Adipose tissue (tissue), 3 donors: ENCODE results near the gene MYH6. TPM values are rescaled to one million over a fixed set of nuclear protein-coding genes. Genes with fewer than 3 reads are reported as not detected.
A peak's percentile ranks its signal among the peaks of the same experiment; 100 is the strongest.

ENCODE experiments used
- H3K27ac ChIP-seq: one replicate; pipeline ENCODE4 v1.5.1; 2013; ENCODE audit warnings: low read depth, low read length
- WGBS, 3 donors: extraction: QIAGEN DNeasy Blood & Tissue Kit; methylation state at CpG; one replicate each; pipeline ENCODE4 v1.1.7; 2013; 5-methylcytosine and 5-hydroxymethylcytosine counted together
- polyA plus RNA-seq, 3 donors: library from polyadenylated mRNA; stranded (reverse); fragments of 200-250 nt; gene quantifications; one replicate each; pipeline ENCODE4 v1.2.3, GENCODE V29; 2013
- donor health status: healthy with polysubstance abuse.
- donor health status: Bipolar disorder and iron deficiency.
- donor health status: healthy.

MYH6 gene
- polyA plus RNA-seq, 3 donors: 0.18 to 10.8 (median 0.56) TPM

- H3K27ac ChIP-seq: no peak overlapping the region
- 91 to 95% (median 92%) methylated on average over 29 of the region's 29 CpGs for WGBS, 3 donors
Measured at GRCh38 chr14:23384364-23385080, 23.6 kb downstream of the MYH6 start.

GRCh38 chr14:23382731-23383440, 25.2 kb downstream of the MYH6 start:
- WGBS, 3 donors: 60 to 75% (median 73%) methylated on average over 10 of the region's 10 CpGs
- H3K27ac ChIP-seq: no peak overlapping the region

- 92 to 98% (median 93%) methylated on average over 6 of the region's 6 CpGs for whole genome bisulfite sequencing, 3 donors
- no peak overlapping the region for H3K27ac ChIP-seq
Measured at GRCh38 chr14:23382276-23382675, 25.8 kb downstream of the MYH6 start.

- no peak overlapping the region for H3K27ac ChIP-seq
Measured at GRCh38 chr14:23381871-23382270, 26.2 kb downstream of the MYH6 start.

GRCh38 chr14:23380976-23381375, 27.1 kb downstream of the MYH6 start:
- WGBS, 3 donors: 79 to 83% (median 80%) methylated on average over 4 of the region's 4 CpGs
- H3K27ac ChIP-seq: no peak overlapping the region

More at GRCh38 chr14:23381871-23382270, 26.2 kb downstream of the MYH6 start:
- 34 to 68% (median 35%) methylated on average over 3 of the region's 3 CpGs for WGBS, 3 donors

GRCh38 chr14:23380197-23380914, 27.7 kb downstream of the MYH6 start:
- 61 to 65% (median 62%) methylated on average over 16 of the region's 16 CpGs for WGBS, 3 donors
- H3K27ac ChIP-seq: no peak overlapping the region

GRCh38 chr14:23379366-23380196, 28.5 kb downstream of the MYH6 start:
- WGBS, 3 donors: 24 to 37% (median 35%) methylated on average over 12 of the region's 12 CpGs
- H3K27ac ChIP-seq: no peak overlapping the region

- 81 to 84% (median 82%) methylated on average over 11 of the region's 11 CpGs for WGBS, 3 donors
- no peak overlapping the region for H3K27ac ChIP-seq
Measured at GRCh38 chr14:23378612-23379220, 29.4 kb downstream of the MYH6 start.

GRCh38 chr14:23377573-23378563, 30.2 kb downstream of the MYH6 start:
- WGBS, 3 donors: 82 to 89% (median 87%) methylated on average over 14 of the region's 14 CpGs

GRCh38 chr14:23377198-23377550, 30.9 kb downstream of the MYH6 start:
- H3K27ac ChIP-seq: peak overlapping the region; percentile 23
- WGBS, 3 donors: 64 to 79% (median 66%) methylated on average over 11 of the region's 11 CpGs

More at GRCh38 chr14:23377573-23378563, 30.2 kb downstream of the MYH6 start:
- peak overlapping the region; percentile 23 for H3K27ac ChIP-seq

GRCh38 chr14:23376482-23377197, 31.4 kb downstream of the MYH6 start, which contains the start of gene CMTM5:
TSS of gene CMTM5 (plus strand) at chr14:23377046. CDS start at chr14:23377252, 206 bp downstream.
- peak within 1 kb of the TSS; percentile 23 for H3K27ac ChIP-seq
- 54 to 79% (median 56%) methylated on average over 12 to 13 of the region's 13 CpGs for whole genome bisulfite sequencing, 3 donors

- no peak overlapping the region for H3K27ac ChIP-seq
- WGBS, 3 donors: 87 to 90% (median 90%) methylated on average over 21 of the region's 21 CpGs
Measured at GRCh38 chr14:23375527-23376251, 32.4 kb downstream of the MYH6 start.

GRCh38 chr14:23373041-23373440, 35.0 kb downstream of the MYH6 start:
- 85 to 94% (median 88%) methylated on average over 3 of the region's 3 CpGs for WGBS, 3 donors

GRCh38 chr14:23372509-23372908, 35.6 kb downstream of the MYH6 start, which contains the start of gene IL25:
TSS of gene IL25 (plus strand) at chr14:23372809.
- no peak within 1 kb of the TSS for H3K27ac ChIP-seq
- WGBS, 3 donors: 67 to 78% (median 74%) methylated on average over 2 of the region's 2 CpGs

More at GRCh38 chr14:23373041-23373440, 35.0 kb downstream of the MYH6 start:
- H3K27ac ChIP-seq: no peak overlapping the region

GRCh38 chr14:23371865-23372264, 36.2 kb downstream of the MYH6 start:
- WGBS, 3 donors: 87 to 100% (median 96%) methylated on average over 1 of the region's 1 CpG
- no peak overlapping the region for H3K27ac ChIP-seq
